KMS-11 (cell line): ENCODE data around the gene GRM7.

ENCODE experiments used
- H2AFZ ChIP-seq: fragments of 200-600 bp; sonication (generic); 2 replicates; pipeline ENCODE4 v1.6.1; 2016; ENCODE audit warnings: antibody characterized with exemption, mixed run types, low read depth
- H3K27ac ChIP-seq: fragments of 200-600 bp; sonication (generic); 2 replicates; pipeline ENCODE4 v1.6.1; 2016; ENCODE audit warnings: mild to moderate bottlenecking, mixed run types
- H3K27me3 ChIP-seq: fragments of 200-600 bp; sonication (generic); 2 replicates; pipeline ENCODE4 v1.6.1; 2017; ENCODE audit warnings: mild to moderate bottlenecking, low read depth, mixed run types, moderate library complexity; ENCODE audit not compliant: insufficient read depth
- H3K36me3 ChIP-seq: fragments of 200-600 bp; sonication (generic); 2 replicates; pipeline ENCODE4 v1.6.1; 2017; ENCODE audit warnings: mild to moderate bottlenecking, mixed run types; ENCODE audit not compliant: insufficient read depth
- H3K4me1 ChIP-seq: fragments of 200-600 bp; sonication (generic); 2 replicates; pipeline ENCODE4 v1.6.1; 2016; ENCODE audit warnings: mild to moderate bottlenecking, low read depth, mixed run types; ENCODE audit not compliant: poor library complexity, severe bottlenecking
- H3K4me2 ChIP-seq: fragments of 200-600 bp; sonication (generic); 2 replicates; pipeline ENCODE4 v1.7.0; 2016; ENCODE audit warnings: mild to moderate bottlenecking, mixed run types
- H3K4me3 ChIP-seq: fragments of 200-600 bp; sonication (generic); IDR thresholded peaks from 2 replicates; pipeline ENCODE4 v1.6.1; 2017; ENCODE audit warnings: low read depth, low read length, mixed read lengths; ENCODE audit not compliant: insufficient read depth
- H3K79me2 ChIP-seq: fragments of 200-600 bp; sonication (generic); 2 replicates; pipeline ENCODE4 v1.6.1; 2016; ENCODE audit warnings: low read depth, mixed run types; ENCODE audit not compliant: insufficient read depth
- H3K9ac ChIP-seq: fragments of 200-600 bp; sonication (generic); 2 replicates; pipeline ENCODE4 v1.6.1; 2016; ENCODE audit warnings: mild to moderate bottlenecking, mixed run types
- H4K20me1 ChIP-seq: fragments of 200-600 bp; sonication (generic); 2 replicates; pipeline ENCODE4 v1.6.1; 2016; ENCODE audit warnings: mild to moderate bottlenecking, mixed run types; ENCODE audit not compliant: insufficient read depth
- TF ChIP-seq, protein P1 (sequence below): fragments of 200-600 bp; sonication (generic); conservative IDR thresholded peaks from 2 replicates; pipeline ENCODE4 v1.6.1; 2017; ENCODE audit warnings: low read depth, mild to moderate bottlenecking, antibody characterized with exemption, low read length, moderate library complexity, mixed read lengths

The GRM7 gene

DNA sequence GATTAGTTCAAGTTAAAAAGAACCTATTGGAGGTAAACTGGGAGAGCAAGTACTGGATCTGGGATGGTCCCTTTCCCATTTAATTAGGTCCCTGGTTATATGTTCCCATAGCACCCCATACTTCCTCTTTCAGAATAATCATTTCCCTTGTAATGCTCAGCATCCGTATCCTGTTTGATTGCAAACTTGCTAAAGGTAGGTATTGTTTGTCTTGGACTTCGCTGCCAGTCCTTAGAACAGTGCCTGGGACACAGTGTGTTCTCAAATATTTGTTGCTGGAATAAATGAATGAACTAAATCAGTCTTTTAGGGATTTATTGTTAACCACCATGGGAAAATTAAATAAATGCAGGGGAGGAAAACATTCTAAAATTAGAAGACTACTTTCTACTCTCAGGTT lies 299.8 kb downstream of the GRM7 start:
- no peaks in the 10 kb centered on the region for H3K4me1 ChIP-seq
- H3K27ac ChIP-seq: no peak overlapping the region
- H2AFZ ChIP-seq: no peak overlapping the region
- no peaks in the 10 kb centered on the region for H3K27me3 ChIP-seq
- TF ChIP-seq, protein P1, sequence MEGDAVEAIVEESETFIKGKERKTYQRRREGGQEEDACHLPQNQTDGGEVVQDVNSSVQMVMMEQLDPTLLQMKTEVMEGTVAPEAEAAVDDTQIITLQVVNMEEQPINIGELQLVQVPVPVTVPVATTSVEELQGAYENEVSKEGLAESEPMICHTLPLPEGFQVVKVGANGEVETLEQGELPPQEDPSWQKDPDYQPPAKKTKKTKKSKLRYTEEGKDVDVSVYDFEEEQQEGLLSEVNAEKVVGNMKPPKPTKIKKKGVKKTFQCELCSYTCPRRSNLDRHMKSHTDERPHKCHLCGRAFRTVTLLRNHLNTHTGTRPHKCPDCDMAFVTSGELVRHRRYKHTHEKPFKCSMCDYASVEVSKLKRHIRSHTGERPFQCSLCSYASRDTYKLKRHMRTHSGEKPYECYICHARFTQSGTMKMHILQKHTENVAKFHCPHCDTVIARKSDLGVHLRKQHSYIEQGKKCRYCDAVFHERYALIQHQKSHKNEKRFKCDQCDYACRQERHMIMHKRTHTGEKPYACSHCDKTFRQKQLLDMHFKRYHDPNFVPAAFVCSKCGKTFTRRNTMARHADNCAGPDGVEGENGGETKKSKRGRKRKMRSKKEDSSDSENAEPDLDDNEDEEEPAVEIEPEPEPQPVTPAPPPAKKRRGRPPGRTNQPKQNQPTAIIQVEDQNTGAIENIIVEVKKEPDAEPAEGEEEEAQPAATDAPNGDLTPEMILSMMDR: no peak
- no peaks in the 10 kb centered on the region for H3K79me2 ChIP-seq
- no peak overlapping the region for H3K4me3 ChIP-seq
- H3K4me2 ChIP-seq: no peak overlapping the region
- no peaks in the 10 kb centered on the region for H3K36me3 ChIP-seq
- no peaks in the 10 kb centered on the region for H4K20me1 ChIP-seq
- H3K9ac ChIP-seq: no peak overlapping the region

DNA sequence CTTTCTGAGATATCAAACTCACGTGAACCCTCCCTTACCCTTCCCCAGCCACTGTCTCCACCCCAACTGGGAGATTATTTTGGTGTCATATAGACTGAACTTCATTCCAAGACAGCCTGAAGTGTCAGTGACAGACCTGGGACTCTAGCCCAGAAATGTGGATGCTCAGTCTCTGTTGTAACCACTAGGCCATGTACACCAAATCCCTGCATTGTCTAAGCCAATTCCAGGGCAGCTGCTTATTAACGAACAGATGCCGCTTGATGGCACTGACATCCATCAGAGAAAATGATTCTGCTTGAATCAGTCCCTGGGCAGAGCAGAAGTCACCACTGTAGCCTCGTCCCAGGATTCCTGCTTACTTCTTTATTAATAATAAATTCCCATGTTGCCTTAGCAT lies 305.5 kb downstream of the GRM7 start:
- H4K20me1 ChIP-seq: no peaks in the 10 kb centered on the region
- H3K9ac ChIP-seq: no peak overlapping the region
- no peak overlapping the region for H2AFZ ChIP-seq
- H3K4me1 ChIP-seq: no peaks in the 10 kb centered on the region
- no peaks in the 10 kb centered on the region for H3K36me3 ChIP-seq
- H3K27me3 ChIP-seq: no peaks in the 10 kb centered on the region
- H3K4me3 ChIP-seq: no peak overlapping the region
- H3K79me2 ChIP-seq: no peaks in the 10 kb centered on the region
- no peak overlapping the region for H3K4me2 ChIP-seq
- H3K27ac ChIP-seq: no peak overlapping the region
- TF ChIP-seq, protein P1: no peak

DNA sequence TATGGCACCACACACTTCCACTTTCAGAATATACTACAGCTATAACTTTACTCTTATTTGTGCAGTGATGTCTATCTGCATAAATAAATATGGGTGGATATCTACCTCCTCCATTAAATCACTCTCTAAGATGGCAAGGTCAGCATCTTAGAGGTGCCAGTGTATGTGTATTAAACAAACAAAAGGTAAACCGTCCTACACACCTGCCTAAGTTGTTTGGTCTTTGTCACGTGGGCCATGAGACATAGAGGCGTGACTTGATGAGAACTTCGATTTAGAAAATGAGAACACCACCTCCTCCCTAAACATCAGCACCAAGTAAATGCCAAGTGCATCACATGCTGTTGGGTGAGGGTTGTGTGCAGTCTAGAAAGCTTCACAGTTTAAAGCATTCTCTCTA lies 310.6 kb downstream of the GRM7 start:
- H4K20me1 ChIP-seq: no peaks in the 10 kb centered on the region

DNA sequence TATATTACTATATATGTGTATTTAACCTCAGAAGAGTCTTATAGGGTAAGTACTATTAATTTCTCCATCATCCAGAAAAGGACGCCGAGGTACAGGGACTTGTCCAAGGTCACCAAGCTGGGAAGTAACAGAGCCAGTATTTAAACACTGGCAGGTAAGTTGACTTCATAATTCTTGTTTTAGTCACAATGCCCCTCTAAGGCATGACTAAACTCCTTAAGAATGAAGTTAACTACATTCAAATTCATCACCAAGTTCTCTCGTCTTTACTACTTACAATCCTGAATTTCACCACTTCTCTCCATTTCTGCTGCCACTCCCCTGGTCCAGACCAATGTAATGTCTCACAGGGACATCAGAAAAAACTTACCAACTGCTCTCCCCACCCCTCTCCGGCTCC lies 312.1 kb downstream of the GRM7 start:
- no peak overlapping the region for H3K4me2 ChIP-seq
- TF ChIP-seq, protein P1: no peak
- no peak overlapping the region for H3K4me3 ChIP-seq
- no peak overlapping the region for H3K9ac ChIP-seq
- H3K27me3 ChIP-seq: no peaks in the 10 kb centered on the region
- H3K79me2 ChIP-seq: no peaks in the 10 kb centered on the region
- H3K36me3 ChIP-seq: no peaks in the 10 kb centered on the region
- H3K4me1 ChIP-seq: no peaks in the 10 kb centered on the region
- no peak overlapping the region for H3K27ac ChIP-seq
- H4K20me1 ChIP-seq: no peaks in the 10 kb centered on the region
- H2AFZ ChIP-seq: no peak overlapping the region

More for the DNA sequence above, 310.6 kb downstream of the GRM7 start:
- Histone ChIP-seq H3K4me2 (no peak overlapping the region), H2AFZ (no peak overlapping the region), H3K27me3 (no peaks in the 10 kb centered on the region), H3K9ac (no peak overlapping the region), H3K79me2 (no peaks in the 10 kb centered on the region), H3K27ac (no peak overlapping the region), H3K4me1 (no peaks in the 10 kb centered on the region), H3K4me3 (no peak overlapping the region), H3K36me3 (no peaks in the 10 kb centered on the region)
- TF ChIP-seq, protein P1: no peak
